NCI-H2029 (cell line): Measurements from ENCODE around the gene ZNF430.
"Not testable (repeated sequence)": the region's sequence is repeated elsewhere in the genome, so short reads cannot be mapped to it uniquely, and the experiment has no call there.

Experiments used
- DNase-seq: peaks from one replicate; lab custom pipeline; 2025; lab: John Stamatoyannopoulos, UW

The ZNF430 gene

GRCh38 chr19:21020298-21021227, at the start of gene ZNF430:
ZNF430 (plus strand) TSS chr19:21020657; CDS start chr19:21020801, 144 bp downstream.
- DNase-seq = peak; percentile 98

DNA sequence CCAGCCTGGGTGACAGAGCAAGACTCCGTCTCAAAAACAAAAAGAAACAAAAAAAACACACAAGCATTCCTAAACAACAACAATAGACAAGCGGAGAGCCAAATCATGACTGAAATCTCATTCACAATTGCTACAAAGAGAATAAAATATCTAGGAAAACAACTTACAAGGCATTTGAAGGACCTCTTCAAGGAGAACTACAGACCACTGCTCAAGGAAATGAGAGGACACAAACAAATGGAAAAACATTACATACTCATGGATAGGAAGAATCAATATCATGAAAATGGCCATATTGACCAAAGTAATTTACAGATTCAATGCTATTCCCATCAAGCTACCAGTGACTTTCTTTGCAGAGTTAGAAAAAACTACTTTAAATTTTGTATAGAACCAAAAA, 27.7 kb upstream of the ZNF430 start:
- not testable (repeated sequence) for DNase-seq

DNA sequence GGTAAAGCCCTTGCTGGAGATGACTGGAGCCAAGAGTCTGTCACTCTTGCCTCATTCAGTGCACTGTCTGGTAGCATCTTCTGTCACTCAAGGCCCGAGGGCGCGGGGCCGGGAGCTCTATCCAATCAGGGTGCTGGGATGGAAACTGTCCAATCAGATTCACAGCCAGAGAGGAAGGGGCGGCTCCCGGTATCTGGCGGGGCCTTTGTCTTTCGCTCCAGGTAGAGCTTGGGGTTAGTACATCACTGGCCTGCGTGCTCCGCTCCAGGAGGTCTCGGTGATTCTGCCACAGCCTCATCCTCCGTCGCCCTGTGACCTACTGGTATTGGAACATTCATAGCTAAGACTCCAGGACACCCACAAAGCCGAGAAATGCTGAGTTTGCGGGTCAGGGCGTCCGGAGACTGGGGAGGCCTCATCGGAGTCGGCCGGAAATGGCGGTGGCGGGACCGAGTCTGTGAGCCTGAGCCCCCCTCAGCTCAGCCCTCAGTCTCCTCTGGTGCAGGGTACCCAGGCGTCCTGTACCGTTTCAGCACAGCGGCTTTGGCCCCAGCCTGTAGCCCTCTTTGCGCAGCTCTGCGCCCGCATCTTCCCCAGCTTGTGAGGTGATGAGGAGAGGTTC, 20.6 kb upstream of the ZNF430 start:
- DNase-seq = peak; percentile 96

DNA sequence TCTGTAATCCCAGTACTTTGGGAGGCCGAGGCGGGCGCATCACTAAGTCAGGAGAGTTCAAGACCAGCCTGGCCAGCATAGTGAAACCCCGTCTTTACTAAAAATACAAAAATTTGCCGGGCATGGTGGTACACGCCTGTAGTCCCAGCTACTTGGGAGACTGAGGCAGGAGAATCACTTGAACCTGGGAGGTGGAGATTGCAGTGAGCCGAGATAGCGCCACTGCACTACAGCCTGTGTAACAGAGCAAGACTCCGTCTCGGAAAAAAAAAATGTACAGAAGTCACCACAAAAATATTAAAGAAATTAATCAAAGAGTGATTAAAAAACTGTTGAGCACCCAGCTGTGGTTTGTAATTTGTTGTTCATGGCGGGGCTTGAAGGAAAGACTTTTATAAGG, 781 bp downstream of the ZNF430 start:
- not testable (repeated sequence) for DNase-seq

- DNase-seq = no peak
Observed at GRCh38 chr19:21022996-21023395, 2.5 kb downstream of the ZNF430 start.

DNA sequence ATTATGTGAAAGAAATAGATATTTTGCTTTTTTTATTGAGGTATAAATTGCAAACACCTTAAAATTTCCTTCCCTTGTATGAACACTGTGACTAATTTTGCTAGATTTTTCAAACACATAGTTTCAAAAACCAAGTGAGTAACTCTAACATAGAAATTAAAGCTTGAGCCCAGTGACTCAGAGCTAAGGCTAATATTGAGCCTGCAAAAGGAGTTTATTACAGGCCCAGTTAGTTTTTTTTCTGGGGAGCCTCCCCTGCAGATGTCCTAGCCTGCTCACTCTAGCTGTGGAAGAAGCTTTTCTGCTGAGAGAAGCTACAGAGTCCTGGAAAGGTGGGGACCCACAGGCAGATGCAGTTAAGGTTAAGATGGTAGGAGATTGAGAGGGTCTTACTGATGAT, 3.4 kb downstream of the ZNF430 start:
- DNase-seq = no peak

- no peak for DNase-seq
Observed at GRCh38 chr19:21028969-21029268, 8.5 kb downstream of the ZNF430 start.

GRCh38 chr19:21045028-21045427, 24.6 kb downstream of the ZNF430 start:
- no peak for DNase-seq

- DNase-seq = no peak
Observed at GRCh38 chr19:21046489-21046888, 26.0 kb downstream of the ZNF430 start.

DNA sequence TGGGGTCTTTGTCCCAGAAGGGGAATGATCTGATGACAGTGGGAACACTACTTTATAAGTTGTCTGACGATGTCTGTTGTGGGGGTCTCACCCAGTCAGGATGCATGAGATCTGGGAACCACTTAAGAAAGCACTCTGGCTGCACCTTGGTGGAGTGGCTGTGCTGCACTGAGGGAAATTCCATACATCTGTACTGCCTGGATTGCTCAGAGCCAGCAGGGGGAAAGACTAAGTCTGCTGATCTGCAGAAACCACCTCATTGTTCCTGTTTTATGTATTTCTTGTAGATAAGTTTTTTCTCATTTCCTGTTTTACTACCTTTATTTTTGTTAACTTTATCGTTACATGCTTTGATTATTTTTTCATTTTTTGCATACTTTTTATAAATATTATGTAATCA, 27.3 kb downstream of the ZNF430 start:
- no peak for DNase-seq

- DNase-seq = no peak
Observed at GRCh38 chr19:21052902-21053301, 32.4 kb downstream of the ZNF430 start.

DNA sequence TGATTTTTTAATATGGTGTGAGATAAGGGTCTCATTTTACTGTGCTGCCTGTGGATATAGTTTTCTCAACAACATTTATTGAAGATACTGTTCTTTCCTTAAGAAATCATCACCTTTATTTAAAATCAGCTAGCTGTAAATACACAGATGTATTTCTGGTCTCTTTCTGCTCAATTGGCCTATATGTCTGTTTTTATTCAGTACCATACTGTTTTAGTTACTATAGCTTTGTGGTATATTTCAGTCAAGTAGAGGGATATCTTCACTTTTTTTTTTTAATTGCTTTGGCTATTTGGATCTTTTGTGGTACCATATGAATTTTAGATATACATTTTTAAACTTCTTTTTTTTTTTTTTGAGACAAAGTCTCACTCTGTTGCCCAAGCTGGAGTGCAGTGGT, 44.9 kb downstream of the ZNF430 start:
- no peak for DNase-seq

DNA sequence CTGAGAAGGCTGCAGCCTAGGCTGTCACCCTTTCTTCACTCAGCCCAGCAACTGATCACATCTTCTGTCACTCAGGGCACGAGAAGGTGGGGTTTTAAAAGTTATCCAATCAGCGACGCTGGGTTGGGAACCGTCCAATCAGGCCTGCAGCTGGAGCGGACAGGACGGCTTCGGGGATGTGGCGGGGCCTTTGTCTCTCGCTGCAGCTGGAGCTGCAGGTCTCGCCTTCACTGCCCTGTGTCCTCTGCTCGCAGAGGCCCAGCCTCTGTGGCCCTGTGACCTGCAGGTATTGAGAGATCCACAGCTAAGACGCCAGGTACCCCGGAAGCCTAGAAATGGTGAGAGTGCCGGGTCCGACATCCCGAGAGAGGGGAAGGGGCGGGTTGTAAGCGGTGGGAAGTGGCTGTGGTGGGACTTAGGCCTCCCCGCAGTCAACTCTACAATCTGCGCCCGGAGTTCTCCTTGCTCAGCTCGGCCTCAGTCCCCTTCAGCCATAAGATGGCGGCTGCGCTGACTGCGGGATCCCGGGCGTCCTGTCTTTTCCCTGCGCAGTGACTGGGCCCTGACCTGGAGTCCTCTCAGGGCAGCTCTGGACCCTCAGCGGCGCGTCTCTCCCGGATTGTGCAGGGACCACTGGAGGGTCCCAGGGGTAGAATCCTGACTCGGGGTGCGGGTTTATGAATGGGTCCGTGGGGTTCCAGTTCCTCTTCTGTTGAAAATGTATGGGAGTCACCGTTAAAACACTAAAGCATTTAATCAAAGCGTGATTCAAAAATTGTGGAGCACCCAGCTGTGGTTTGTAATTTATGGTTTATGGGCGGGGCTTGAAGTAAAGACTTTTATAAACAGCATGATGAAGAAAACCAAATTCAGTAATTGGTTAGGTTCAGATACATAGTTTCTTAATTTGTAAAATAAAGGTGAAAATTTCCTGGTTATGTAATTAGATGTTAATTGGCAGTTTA, 61.8 kb downstream of the ZNF430 start, which contains the start of gene ZNF714:
Gene ZNF714 (plus strand): TSS at position 193 of the 965 bp plus-strand sequence. CDS start 16,066 bp downstream, outside the sequence.
- DNase-seq = peak; percentile 95

- DNase-seq = no peak
Observed at GRCh38 chr19:21084343-21084742, 63.9 kb downstream of the ZNF430 start.

GRCh38 chr19:21087871-21088270, 67.4 kb downstream of the ZNF430 start:
- no peak for DNase-seq

DNA sequence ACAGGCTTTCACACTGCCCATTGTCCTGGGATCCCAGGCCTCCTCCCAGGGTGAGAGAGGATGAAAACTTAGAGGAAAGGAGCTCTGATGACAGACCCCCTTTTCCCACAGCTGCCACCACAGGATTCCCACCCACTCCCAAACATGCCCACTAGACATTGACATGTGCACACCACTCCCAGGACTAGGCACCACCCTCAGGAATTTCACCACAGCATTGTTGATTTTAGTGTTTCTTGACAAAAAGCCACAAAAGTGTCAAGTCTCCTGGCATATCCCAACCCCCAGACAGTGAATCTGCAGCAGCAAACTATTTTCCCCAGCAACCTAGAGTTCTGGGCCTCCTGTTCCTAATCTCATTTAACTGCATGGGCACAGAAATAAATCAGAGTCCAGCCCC, 71.7 kb downstream of the ZNF430 start:
- no peak for DNase-seq

- DNase-seq = no peak
Observed at GRCh38 chr19:21094347-21095025, 74.0 kb downstream of the ZNF430 start.

GRCh38 chr19:21098291-21098690, 77.8 kb downstream of the ZNF430 start:
- DNase-seq = no peak

GRCh38 chr19:21101521-21102242, 81.2 kb downstream of the ZNF430 start:
- DNase-seq = no peak

- no peak for DNase-seq
Observed at GRCh38 chr19:21109116-21109515, 88.7 kb downstream of the ZNF430 start.
